GM12874 (cell line): ENCODE results near the gene TECR.

Experiments
- TF ChIP-seq, protein P1 (sequence below): IDR thresholded peaks from 2 replicates; pipeline ENCODE4 v1.5.1; 2011; ENCODE audit warnings: low read depth, mild to moderate bottlenecking, control low read depth, low read length, moderate library complexity; ENCODE audit not compliant: insufficient read depth

The TECR gene

DNA sequence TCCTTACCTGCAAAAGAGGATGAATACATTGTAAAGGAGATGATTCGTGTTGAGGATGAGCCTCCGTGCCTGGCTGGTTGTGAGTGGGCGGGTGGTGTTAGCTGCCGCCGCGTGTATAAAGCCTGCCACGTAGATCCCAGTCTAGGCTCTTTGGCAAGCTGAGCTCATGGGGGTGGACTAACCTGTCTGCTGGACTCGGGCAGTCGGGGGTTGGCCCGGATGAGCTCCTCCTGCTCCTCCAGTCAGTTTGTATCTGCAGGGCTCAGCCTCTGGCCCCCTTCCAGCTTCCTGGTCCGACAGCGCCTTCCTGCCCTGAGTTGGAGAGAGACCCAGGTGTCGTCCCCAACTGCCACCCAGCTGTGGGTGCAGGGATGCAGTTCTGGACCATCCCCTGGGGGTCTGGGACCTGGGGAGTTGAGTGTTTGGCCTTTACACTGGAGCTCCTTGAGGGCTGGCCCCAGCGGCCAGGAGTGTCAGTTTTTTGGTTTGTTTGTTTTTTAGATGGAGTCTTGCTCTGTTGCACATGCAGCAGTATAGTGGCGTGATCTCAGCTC is 20.9 kb downstream of the TECR start:
- TF ChIP-seq, protein P1, sequence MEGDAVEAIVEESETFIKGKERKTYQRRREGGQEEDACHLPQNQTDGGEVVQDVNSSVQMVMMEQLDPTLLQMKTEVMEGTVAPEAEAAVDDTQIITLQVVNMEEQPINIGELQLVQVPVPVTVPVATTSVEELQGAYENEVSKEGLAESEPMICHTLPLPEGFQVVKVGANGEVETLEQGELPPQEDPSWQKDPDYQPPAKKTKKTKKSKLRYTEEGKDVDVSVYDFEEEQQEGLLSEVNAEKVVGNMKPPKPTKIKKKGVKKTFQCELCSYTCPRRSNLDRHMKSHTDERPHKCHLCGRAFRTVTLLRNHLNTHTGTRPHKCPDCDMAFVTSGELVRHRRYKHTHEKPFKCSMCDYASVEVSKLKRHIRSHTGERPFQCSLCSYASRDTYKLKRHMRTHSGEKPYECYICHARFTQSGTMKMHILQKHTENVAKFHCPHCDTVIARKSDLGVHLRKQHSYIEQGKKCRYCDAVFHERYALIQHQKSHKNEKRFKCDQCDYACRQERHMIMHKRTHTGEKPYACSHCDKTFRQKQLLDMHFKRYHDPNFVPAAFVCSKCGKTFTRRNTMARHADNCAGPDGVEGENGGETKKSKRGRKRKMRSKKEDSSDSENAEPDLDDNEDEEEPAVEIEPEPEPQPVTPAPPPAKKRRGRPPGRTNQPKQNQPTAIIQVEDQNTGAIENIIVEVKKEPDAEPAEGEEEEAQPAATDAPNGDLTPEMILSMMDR = no peak

DNA sequence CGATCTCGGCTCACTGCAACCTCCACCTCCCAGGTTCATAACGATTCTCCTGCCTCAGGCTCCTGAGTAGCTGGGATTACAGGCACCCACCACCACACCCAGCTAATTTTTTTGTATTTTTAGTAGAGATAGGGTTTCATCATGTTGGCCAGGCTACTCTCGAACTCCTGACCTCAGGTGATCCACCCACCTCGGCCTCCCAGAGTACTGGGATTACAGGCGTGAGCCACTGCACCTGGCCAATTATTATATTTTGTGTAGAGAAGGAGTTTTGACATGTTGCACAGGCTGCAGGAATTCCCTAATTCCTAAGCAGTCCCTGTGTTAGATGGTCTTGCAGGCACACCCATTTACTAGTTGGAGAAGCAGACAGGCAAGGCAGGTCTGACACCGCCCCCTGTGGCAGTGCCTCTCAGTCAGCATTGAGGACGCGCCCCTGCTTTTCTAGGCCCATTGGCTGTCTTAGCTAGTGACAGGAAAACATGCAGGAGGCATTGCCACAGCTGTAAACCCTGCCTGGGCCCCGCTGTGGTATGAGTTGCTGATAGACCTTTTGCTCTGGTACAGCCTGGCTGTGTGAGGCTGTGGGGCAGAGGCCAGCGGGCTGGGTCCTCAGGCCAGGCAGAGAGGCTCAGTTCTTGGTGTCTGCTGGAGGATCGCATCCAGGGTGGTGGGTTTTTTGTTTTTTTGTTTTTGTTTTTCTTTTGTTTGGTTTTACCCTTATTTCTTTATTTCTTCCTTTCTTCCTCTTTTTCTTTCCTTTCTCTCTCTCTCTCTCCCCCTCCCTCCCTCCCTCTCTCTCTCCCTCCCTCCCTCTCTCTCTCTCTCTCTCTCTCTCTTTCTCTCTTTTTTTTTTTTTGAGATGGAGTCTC is 22.0 kb downstream of the TECR start:
- TF ChIP-seq, protein P1 = peak; percentile 57

DNA sequence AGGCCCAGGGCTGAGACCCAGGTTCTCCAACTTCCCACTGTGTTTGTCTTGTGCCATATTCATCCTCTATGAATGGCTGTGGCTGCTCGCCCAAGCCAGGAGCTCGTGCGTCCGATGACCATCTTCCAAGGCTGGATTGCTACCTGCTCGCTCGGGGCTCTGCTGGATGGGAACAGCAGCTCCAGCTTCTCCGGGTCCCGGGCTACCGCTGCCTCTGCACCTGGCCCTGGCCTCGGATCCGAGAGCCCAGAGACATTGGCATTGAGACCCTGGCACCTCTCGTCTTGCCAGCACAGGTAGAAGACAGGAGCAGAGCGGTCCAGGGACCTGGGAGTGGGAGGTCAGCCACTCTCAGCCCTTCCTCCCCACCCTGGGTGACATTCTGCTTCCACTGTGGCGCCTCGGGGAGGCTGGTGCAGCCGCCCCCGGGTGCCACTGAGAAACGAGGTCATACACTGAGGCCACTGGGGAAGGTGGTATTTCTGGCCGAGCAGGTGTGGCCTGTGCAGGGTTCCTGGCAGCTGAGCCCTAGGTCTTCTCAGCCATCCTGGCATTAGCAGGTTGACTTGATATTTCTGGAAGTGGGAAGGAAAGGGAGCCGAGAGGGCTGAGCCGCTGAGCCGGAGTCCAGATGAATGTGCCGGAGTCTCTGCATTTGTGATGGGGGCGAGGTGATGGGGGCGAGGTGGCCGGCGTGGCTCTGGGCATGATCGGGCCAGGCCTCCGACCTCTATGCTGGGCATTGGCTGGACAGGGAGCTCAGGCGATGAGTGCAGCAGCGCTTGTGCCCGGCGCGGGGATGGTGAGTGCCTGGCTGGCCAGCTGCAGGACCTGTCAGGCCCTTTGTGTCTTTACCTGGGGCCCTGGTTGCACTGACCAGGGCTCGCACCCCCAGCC is 23.9 kb downstream of the TECR start:
- TF ChIP-seq, protein P1 = no peak

DNA sequence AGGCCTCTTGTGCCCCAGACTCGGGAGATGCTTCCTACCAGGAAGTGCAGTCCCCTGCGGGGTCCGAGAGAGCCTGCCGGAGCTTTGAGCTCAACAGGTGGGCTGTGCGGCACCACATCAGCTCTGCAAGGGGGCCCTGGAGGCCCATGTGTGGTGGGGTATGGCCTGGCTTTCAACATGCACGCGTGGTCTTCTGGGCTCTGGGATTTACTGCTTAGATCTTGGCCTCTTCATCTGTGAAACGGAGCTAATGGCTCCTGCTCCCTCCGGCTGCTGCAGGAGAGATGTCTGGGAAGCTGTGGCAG is 24.5 kb downstream of the TECR start:
- TF ChIP-seq, protein P1 = no peak

DNA sequence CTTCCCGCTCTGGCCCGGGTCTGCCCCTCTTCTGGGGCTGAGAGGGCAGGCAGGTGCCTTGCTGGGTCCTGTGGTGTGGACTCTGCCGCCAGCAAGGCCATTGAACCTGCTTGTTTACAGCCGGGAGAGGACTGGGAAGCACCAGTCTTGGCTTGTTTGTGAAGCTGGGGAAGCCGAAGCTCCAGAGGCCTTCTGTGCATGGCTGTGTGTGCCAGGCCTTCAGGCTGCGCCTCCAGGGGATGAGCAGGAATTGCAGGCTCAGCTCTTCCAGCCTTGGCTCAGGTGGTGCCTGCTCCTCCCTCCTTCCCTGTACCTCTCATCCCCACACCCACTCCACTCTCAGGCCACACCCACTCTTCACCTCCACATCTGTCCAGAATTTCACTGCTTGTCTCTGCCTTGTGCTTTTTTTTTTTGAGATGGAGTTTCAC is 25.0 kb downstream of the TECR start:
- TF ChIP-seq, protein P1 = no peak

DNA sequence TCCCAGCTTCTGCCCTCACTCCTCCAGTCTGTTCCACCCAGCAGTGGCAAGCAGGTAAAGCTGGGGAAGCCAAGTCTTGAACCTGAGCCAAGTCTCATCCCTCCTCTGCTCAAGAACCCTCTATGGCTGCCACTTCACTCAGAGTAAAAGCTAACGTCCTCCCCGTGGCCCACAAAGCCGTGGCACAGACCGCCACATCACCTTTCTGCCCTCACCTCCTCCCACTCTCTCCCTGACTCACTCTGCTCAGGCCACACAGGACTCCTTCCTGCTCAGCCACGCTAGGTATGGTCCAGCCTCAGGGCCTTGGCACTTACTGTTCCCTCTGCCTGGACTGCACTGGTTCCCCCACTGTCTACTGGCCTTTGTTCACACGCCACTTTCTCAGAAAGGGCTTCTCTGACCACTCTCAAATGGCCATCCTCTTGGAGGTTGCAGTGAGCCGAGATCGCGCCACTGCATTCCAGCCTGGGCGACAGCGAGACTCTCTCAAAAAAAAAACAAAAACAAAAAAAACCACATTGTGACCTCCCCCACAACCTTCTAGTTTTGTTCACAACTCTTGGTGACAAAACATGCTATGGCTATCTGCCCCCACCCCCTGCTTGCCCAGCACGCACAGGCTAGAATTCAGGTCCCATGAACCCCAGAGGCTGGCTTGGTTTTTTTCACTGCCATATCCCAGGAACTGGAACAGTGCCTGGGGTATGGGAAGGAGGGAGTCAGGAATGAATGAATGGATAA is 26.7 kb downstream of the TECR start:
- TF ChIP-seq, protein P1 = no peak
